HG02588 (cell line): ENCODE results near the gene NPPC.
"Not testable (repeated sequence)": the region's sequence is repeated elsewhere in the genome, so short reads cannot be mapped to it uniquely, and the experiment has no call there.

Source experiments
- ATAC-seq: cut with Tn5 transposase; IDR thresholded peaks from one replicate; pipeline ENCODE4 v1.9.1; 2021; ENCODE audit warnings: mild to moderate bottlenecking, moderate library complexity; ENCODE audit not compliant: unreplicated experiment

Gene NPPC

DNA sequence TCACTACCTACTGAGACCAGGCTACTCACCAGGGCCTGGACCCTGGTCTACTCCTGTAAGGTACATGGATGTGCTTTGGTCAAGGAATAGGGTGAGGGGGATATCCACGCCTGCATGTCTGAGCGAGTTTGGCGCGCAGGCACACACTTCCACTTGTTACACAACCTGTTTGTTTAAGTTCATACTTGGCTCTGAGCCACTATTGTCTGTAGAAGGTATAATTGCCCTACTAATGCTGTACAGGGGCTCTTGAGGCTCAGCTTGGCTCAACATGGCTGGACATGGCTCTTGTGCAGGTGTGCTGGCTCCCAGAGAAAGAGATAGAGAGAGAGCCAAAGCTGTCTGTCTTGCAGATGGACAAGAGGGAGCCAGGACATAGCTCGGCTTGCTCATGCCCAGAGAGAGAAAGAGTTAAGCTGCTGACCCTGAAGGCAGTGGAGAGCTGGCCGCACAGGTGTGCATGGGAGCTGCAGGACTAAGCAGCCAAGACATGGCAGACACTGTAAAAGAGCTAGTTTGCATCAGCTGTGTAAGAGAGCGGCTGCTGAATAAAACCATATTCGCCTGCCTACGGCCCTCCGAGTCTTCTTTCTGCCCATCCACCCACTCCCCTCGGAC, 35.2 kb downstream of the NPPC start:
- no peak for ATAC-seq

DNA sequence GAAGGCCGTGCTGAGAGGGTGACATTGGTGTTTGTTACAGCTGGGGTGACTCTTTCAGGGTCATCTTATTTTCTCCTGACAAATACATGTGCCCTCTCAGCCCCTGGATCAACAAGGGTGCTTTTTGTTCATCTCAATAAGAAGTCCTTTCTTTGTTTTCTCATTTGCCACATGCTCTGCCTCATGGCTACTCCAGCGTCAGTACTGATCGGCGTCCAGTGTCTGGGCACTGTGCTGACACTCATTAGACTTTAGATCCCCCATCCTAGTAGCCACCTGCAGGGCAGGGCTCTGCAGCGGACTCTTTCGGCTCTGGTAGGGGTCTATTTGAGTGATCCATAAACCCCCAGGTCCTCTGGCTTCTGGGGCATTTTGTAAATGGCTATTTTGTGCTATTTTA, 38.4 kb downstream of the NPPC start:
- no peak for ATAC-seq

DNA sequence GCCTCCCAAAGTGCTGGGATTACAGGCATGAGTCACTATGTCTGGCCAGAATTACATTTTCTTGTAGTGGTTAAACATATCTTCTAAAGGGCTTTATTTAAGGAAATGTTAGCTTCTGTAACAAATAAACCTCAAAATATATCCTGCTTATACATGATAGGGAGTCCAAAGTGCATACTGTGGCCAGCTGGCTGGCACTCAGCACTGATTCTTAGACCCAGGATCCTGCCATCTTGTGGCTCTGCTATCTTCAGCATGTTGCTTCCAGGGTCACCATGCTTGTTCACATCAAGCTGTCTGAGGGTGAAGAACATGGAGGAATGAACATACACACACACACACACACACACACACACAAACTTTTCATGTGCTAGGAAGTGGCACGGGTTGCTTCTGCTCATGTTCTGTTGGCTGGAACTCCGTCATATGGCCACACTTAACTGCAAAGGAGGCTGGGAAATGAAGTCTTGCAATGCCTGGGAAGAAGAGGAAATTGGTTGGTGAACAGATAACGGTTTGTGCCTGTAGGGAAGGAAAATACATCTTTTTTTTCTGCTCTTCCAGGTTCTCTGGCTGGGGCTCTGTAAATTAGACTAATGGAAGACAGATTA, 40.0 kb downstream of the NPPC start:
- no peak for ATAC-seq

DNA sequence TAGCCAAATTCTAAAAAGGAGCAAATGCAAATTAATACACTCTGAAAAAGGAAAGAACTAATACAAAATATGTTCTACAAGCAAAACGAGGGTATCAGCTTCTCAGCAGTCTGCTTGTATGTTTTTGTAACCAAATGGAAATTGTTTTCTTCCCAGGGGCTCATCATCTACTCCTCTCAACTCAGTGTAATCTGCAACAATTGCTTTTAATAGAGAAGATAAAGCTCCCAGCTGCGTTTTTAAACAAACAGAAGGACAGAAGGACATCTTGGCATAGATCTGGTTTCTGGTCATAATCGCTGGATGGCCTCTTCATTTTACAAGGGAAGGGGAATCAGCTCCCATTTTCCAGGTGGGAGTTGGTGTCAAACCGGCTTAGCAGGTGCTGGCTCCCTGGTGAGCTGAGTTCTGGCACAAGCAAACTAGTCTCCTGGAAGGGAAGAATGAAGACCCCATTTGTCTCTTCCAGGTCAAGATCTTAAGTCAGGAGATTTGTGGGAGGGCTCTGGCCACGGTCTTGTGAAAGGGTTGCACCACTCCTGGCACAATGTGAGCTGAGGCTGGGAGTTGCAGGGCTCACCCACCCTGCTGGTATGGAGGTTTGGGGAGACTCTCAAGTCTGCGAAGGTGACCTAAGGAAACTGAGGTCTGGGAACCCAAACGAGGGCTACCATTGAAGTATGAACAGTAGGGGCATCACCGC, 41.6 kb downstream of the NPPC start:
- ATAC-seq: no peak

DNA sequence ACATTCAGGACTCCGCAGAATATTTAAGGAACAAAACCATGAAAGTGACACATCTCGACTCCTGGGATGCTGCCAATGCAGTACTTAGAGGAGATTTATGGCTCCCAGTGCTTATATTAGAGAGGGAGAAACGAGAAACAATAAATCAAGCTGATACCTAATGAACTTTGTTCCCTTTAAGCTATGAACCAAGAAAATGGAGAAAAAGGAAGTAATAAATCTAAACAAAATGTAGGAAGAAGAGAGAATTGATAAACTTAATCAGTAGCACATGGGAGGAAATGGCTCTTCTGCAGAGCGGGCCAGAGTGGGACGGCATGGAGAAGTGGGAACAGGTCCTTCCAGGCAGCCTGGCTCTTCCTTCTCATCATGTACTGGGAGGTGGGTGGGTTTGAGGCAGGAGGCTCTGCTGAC, 42.7 kb downstream of the NPPC start:
- no peak for ATAC-seq

DNA sequence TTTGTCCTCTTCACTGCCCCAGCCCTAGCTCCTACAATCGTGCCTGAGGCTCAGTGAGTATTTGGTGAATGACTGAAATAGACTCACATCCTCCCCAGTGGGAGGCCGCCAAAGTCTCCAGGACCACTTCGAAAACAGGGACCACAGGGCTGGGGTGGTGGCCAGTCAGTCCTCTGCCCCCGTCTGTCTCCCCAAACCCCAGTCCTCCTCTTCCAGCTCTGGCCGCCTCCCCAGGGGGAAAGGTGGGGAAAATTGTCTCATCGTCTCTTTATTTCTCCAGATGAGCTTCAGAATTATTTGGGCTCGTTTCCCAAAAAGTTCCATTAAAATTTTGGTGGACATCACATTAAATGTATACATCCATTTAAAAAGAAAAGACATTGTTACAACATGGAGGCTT, 43.5 kb downstream of the NPPC start:
- no peak for ATAC-seq

DNA sequence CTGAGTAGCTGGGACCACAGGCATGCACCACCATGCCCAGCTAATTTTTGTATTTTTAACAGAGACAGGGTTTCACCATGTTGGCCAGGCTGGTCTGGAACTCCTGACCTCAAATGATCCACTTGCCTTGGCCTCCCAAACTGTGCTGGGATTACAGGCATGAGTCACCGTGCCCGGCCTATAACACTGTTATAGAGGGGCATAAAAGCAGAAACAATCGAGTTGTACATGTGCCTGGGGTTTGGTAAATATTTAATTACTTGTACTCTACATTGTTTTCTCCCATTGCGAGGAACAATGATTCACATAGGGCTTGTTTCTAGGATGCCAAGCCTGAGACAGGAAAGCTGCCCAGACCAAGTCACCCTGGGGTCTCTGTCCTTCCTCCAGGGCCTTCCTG, 45.8 kb downstream of the NPPC start:
- not testable (repeated sequence) for ATAC-seq

DNA sequence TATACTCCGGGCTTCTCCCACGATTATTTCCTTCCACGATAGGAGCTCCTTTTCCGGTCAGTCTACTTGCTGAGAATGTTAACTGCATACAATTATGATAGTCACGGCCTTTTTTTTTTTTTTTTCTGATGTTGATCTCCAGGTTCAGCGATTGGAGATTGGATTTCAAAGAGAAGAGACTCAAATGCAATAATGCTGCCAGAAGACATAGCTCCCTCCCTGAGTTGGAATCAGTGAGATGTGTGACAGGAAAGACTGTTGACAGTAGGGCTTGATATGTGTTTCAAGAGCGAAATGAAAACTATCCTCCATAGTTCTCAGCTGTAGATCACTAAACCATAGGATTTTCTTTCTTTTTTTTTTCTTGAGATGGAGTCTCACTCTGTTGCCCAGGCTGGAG, 47.0 kb downstream of the NPPC start:
- no peak for ATAC-seq

DNA sequence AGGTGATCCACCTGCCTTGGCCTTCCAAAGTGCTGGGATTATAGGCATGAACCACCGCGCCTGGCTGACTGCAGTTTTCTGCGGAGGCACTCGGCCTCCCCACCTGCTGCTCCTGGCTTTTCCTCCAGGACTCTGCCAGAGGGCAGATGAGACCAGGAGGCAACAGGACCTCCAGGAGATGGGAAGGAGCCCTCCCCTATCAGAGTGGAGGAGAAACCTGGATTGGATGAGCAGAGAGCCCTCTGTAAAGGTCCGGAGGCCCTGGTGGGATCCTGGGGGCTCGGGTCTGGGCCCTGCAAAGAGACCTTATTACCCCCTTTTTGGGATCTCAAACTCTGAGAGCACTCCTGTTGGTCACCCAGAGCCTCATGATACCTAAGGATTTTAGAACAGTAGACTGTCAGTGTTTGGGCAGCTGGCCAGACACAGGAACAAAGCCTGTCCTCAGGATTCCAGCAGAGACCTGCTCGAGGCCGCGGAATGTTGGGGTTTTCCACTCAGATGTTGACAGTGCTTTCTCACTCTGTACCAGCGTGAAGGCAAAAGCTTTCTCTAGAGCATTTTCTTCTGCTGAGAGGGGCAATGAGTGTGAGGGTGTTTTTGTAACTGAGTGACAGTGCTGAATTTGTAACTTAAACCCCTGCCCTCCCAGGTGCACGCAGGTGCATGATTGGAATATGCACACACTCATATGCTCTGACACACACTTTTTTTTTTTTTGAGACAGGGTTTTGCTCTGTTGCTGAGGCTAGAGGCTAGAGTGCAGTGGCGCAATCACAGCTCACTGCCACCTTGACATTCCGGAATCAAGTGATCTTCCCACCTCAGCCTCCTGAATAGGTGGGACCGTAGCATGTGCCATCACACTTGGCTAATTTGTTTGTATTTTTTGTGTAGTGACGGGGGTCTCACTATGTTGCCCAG, 48.4 kb downstream of the NPPC start:
- ATAC-seq: no peak

DNA sequence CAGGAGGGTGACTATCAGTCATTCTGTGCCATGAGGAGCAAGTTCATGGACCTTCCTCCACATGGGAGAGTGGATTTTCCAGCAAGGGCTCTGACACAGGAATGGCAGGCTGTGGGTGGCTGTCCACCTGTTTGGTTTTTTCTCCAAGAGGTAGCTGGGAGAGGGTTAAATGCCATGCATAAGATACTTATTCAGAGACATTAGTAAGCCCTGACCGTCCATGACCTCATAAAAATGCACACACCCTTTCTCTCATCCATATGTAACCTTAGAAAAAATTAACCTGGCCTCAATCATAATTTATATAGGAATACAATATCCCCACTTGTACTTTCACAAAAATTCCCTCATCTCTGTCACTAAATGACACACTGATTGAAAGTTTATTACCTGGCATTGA, 51.3 kb downstream of the NPPC start:
- no peak for ATAC-seq
